Colonic mucosa (tissue), 4 donors: ENCODE results near the gene SAE1. TPM values are rescaled to one million over a fixed set of nuclear protein-coding genes. Genes with fewer than 3 reads are reported as not detected.

Source experiments
- DNase-seq: peaks from one replicate; pipeline ENCODE4 v3.0.0-alpha.2; 2020
- H3K27ac ChIP-seq: fragments of 200-600 bp; one replicate; pipeline ENCODE4 v1.8.0; 2021
- H3K27me3 ChIP-seq: fragments of 200-600 bp; one replicate; pipeline ENCODE4 v1.8.0; 2021
- H3K36me3 ChIP-seq: fragments of 200-600 bp; one replicate; pipeline ENCODE4 v1.8.0; 2021
- H3K4me1 ChIP-seq: fragments of 200-600 bp; one replicate; pipeline ENCODE4 v1.8.0; 2021; ENCODE audit warnings: mild to moderate bottlenecking
- H3K4me3 ChIP-seq: fragments of 200-600 bp; one replicate; pipeline ENCODE4 v1.8.0; 2021
- H3K9ac ChIP-seq, 2 donors: one replicate each; pipeline ENCODE4 v1.7.0; 2013; ENCODE audit warnings: control low read depth in 2 of 2, low read depth in 2 of 2, low read length in 2 of 2
- H3K9me3 ChIP-seq: fragments of 200-600 bp; one replicate; pipeline ENCODE4 v1.8.0; 2021
- CTCF ChIP-seq: fragments of 200-600 bp; IDR thresholded peaks from one replicate; pipeline ENCODE4 v1.8.0; 2022; ENCODE audit warnings: antibody characterized with exemption, mild to moderate bottlenecking
- intact Hi-C: fragments of 100-400 bp; cut with DNase I; formaldehyde crosslinking; loops from one replicate; pipeline ENCODE4 v1.14.1; 2022
- microRNA-seq: library from miRNA; unstranded; fragments of <30 nt; microRNA quantifications from one replicate; pipeline ENCODE4, GENCODE V29; 2019
- total RNA-seq, 2 donors: library from RNA; stranded (reverse); fragmentation: NEBNext Ultra II Directional in 1 of 2; extraction: Animal tissue kit (Norgen Biotek cat#: 25700) in 1 of 2; gene quantifications; one replicate each; pipeline ENCODE4 v1.2.1, GENCODE V29; 2021
- donor health status: healthy.
- donor health status: DM: no; HTN: no; CAD: no.
- donor health status: DM: no; HTN: no; CAD: no.

SAE1 gene
- total RNA-seq, 2 donors from 2014 or later, result 64.5 to 92.0 TPM

- Histone ChIP-seq H3K9ac (peak overlapping the region in 1 of 2 donors; percentile 28), H3K9me3 (no peaks in the 10 kb centered on the region), H3K27me3 (no peaks in the 10 kb centered on the region), H3K27ac (peak overlapping the region; percentile 90), H3K36me3 (no peaks in the 10 kb centered on the region), H3K4me3 (peak overlapping the region; percentile 44), H3K4me1 (no peaks in the 10 kb centered on the region)
- TF ChIP-seq CTCF, result no peak
- intact Hi-C loops, result no loop called here
- DNase-seq, result peak; percentile 100
Measured at GRCh38 chr19:47256693-47257410, 126.2 kb downstream of the SAE1 start.

GRCh38 chr19:47257411-47258169 is 127.0 kb downstream of the SAE1 start:
- Histone ChIP-seq H3K9me3 (no peaks in the 10 kb centered on the region), H3K36me3 (no peaks in the 10 kb centered on the region), H3K27me3 (no peaks in the 10 kb centered on the region), H3K4me3 (peak overlapping the region; percentile 38), H3K4me1 (no peaks in the 10 kb centered on the region), H3K9ac (peak overlapping the region; percentile 78 to 80), H3K27ac (peak overlapping the region; percentile 90)
- no peak for DNase-seq
- intact Hi-C loops, result no loop called here
- TF ChIP-seq CTCF, result no peak

GRCh38 chr19:47258434-47258833 is 127.8 kb downstream of the SAE1 start:
- no peaks in the 10 kb centered on the region for H3K9me3 ChIP-seq
- no peaks in the 10 kb centered on the region for H3K4me1 ChIP-seq
- H3K9ac ChIP-seq, result peak overlapping the region; percentile 78 to 80
- intact Hi-C loops, result no loop called here
- no peak overlapping the region for H3K27ac ChIP-seq
- no peaks in the 10 kb centered on the region for H3K36me3 ChIP-seq
- TF ChIP-seq CTCF, result no peak
- H3K27me3 ChIP-seq, result no peaks in the 10 kb centered on the region
- no peak for DNase-seq
- no peak overlapping the region for H3K4me3 ChIP-seq

- DNase-seq, result no peak
- H3K9me3 ChIP-seq, result no peaks in the 10 kb centered on the region
- no peaks in the 10 kb centered on the region for H3K27me3 ChIP-seq
- H3K27ac ChIP-seq, result no peak overlapping the region
- H3K36me3 ChIP-seq, result peaks cover under 1% of the 10 kb centered on the region
- no peak overlapping the region for H3K4me3 ChIP-seq
- H3K9ac ChIP-seq, result no peak overlapping the region
- intact Hi-C loops, result no loop called here
- no peaks in the 10 kb centered on the region for H3K4me1 ChIP-seq
- no peak for TF ChIP-seq CTCF
Measured at GRCh38 chr19:47258895-47259555, 128.4 kb downstream of the SAE1 start.

Small RNAs within 50 kb of the gene (microRNA-seq; reads per million reads assigned to microRNA genes)
- gene MIR3190, result not detected
- gene MIR3191, result not detected

Other genes starting within 250 kb of the SAE1 start
- gene NPAS1, start 111.0 kb upstream of the SAE1 start, total RNA-seq, result under 1 TPM; 0.35 to 0.64 TPM
- 10 to 100 TPM; 25.2 to 47.4 TPM for gene TMEM160, start 82.2 kb upstream of the SAE1 start, total RNA-seq
- 10 to 100 TPM; 27.2 to 62.2 TPM for gene ZC3H4, start 17.1 kb upstream of the SAE1 start, total RNA-seq
- 10 to 100 TPM; 19.5 to 21.7 TPM for gene BBC3, start 100.4 kb downstream of the SAE1 start, total RNA-seq
- gene CCDC9, start 125.7 kb downstream of the SAE1 start, total RNA-seq, result 10 to 100 TPM; 27.2 to 37.3 TPM
- 10 to 100 TPM; 12.8 to 19.6 TPM for gene INAFM1, start 144.1 kb downstream of the SAE1 start, total RNA-seq
- gene C5AR1, start 179.0 kb downstream of the SAE1 start, total RNA-seq, result 10 to 100 TPM in 1 of 2 donors, 1 to 10 TPM in 1; 5.3 to 11.5 TPM
- gene C5AR2, start 201.3 kb downstream of the SAE1 start, total RNA-seq, result under 1 TPM; 0.74 to 0.82 TPM
- 10 to 100 TPM in 1 of 2 donors, 1 to 10 TPM in 1; 6.3 to 17.8 TPM for gene DHX34, start 218.5 kb downstream of the SAE1 start, total RNA-seq